Hepatocyte (in vitro differentiated cells): ENCODE results near the gene ADGRE2. TPM values are rescaled to one million over a fixed set of nuclear protein-coding genes. Genes with fewer than 3 reads are reported as not detected.
"Not testable (repeated sequence)": the region's sequence is repeated elsewhere in the genome, so short reads cannot be mapped to it uniquely, and the experiment has no call there.

ENCODE experiments used
- DNase-seq: peaks from one replicate; pipeline ENCODE4 v3.0.0-alpha.2; 2016; ENCODE audit warnings: low spot score
- H2AFZ ChIP-seq: fragments of 200-600 bp; sonication (generic); 2 replicates; pipeline ENCODE4 v1.6.0; 2016; ENCODE audit warnings: antibody characterized with exemption, mild to moderate bottlenecking
- H3K27ac ChIP-seq: fragments of 200-600 bp; sonication (generic); 2 replicates; pipeline ENCODE4 v1.5.1; 2016; ENCODE audit warnings: mild to moderate bottlenecking
- H3K27me3 ChIP-seq: fragments of 200-600 bp; sonication (generic); 2 replicates; pipeline ENCODE4 v1.6.1; 2016
- H3K36me3 ChIP-seq: fragments of 200-600 bp; sonication (generic); replicated peaks from 2 replicates; pipeline ENCODE4 v1.5.1; 2016; ENCODE audit warnings: low read depth; ENCODE audit not compliant: insufficient read depth
- H3K4me1 ChIP-seq: fragments of 200-600 bp; sonication (generic); 2 replicates; pipeline ENCODE4 v1.5.1; 2016; ENCODE audit warnings: mild to moderate bottlenecking, moderate library complexity; ENCODE audit not compliant: insufficient read depth
- H3K4me2 ChIP-seq: fragments of 200-600 bp; sonication (generic); 2 replicates; pipeline ENCODE4 v1.6.0; 2016
- H3K4me3 ChIP-seq: fragments of 200-600 bp; sonication (generic); 2 replicates; pipeline ENCODE4 v1.5.1; 2016; ENCODE audit warnings: mild to moderate bottlenecking
- H3K79me2 ChIP-seq: fragments of 200-600 bp; sonication (generic); 2 replicates; pipeline ENCODE4 v1.6.0; 2017; ENCODE audit warnings: mild to moderate bottlenecking
- H3K9me2 ChIP-seq: fragments of 200-600 bp; sonication (generic); replicated peaks from 2 replicates; pipeline ENCODE4 v1.6.0; 2017; ENCODE audit warnings: mild to moderate bottlenecking; ENCODE audit not compliant: insufficient read depth
- H3K9me3 ChIP-seq: fragments of 200-600 bp; sonication (generic); 2 replicates; pipeline ENCODE4 v1.5.1; 2016; ENCODE audit warnings: low read depth, mild to moderate bottlenecking
- H4K20me1 ChIP-seq: fragments of 200-600 bp; sonication (generic); 2 replicates; pipeline ENCODE4 v1.6.0; 2016; ENCODE audit warnings: mild to moderate bottlenecking; ENCODE audit not compliant: insufficient read depth, poor library complexity, severe bottlenecking
- EZH2 ChIP-seq: fragments of 200-600 bp; sonication (generic); IDR thresholded peaks from 2 replicates; pipeline ENCODE4 v1.6.1; 2016; ENCODE audit warnings: antibody characterized with exemption, mild to moderate bottlenecking, borderline replicate concordance
- EZH2phosphoT487 ChIP-seq: fragments of 200-600 bp; sonication (generic); IDR thresholded peaks from one replicate; pipeline ENCODE4 v1.6.1; 2018; ENCODE audit warnings: antibody characterized with exemption, mild to moderate bottlenecking, low read depth, moderate library complexity; ENCODE audit not compliant: unreplicated experiment, severe bottlenecking
- WGBS: methylation state at CpG from one replicate; pipeline ENCODE4 v1.1.6; 2016; ENCODE audit warnings: low lambda C conversion rate; ENCODE audit errors: missing lambda C conversion rate; 5-methylcytosine and 5-hydroxymethylcytosine counted together
- polyA plus RNA-seq: library from polyadenylated mRNA; unstranded; fragments of >200 nt; fragmentation: Nextera tagmentation; extraction: Ambion mirVana; gene quantifications from 2 replicates; pipeline ENCODE4 v1.2.1, GENCODE V29; 2016
- total RNA-seq: library from RNA; depleted of rRNA; stranded (reverse); fragments of >200 nt; gene quantifications from 2 replicates; pipeline ENCODE4 v1.2.3, GENCODE V29; 2014
- TF ChIP-seq, protein P1 (sequence below): fragments of 200-600 bp; sonication (generic); IDR thresholded peaks from 2 replicates; pipeline ENCODE4 v1.5.1; 2016; ENCODE audit warnings: antibody characterized with exemption, mild to moderate bottlenecking; ENCODE audit not compliant: poor library complexity

The ADGRE2 gene
- 0.16 and 0.57 TPM in 2 replicates for total RNA-seq
- polyA plus RNA-seq: 2.1 and 3.2 TPM in 2 replicates

DNA sequence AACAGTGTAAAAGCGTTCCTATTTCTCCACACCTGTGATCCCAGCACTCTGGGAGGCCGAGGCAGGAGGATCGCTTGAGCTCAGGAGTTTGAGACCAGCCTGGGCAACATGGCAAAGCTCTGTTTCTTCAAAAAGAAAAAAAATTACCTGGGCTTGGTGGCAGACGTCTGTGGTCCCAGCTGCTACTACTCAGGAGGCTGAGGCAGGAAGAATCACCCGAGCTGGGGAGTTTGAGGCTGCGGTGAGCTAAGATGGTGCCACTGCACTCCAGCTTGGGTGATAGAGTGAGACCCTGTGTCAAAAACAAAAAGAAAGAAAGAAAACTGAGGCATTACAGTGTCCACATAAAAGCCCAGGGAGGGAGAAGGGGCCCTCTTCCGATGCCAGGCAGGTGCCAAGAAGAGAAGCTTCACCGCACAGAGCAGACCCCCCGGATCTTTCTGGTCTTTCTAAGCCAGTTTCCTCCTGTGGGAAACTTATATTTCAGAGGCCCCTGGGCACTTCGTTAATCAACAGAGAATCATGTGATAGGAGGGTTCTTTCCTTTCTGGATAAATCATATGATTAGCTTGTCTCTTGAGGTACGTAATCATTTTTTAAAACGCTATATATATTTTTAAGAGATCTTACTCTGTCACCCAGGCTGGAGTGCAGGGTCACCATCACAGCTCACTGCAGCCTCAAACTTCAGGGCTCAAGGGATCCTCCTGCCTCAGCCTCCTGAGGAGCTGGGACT, at the start of gene ADGRE2:
TSS of gene ADGRE2 (minus strand) at position 451 of the 736 bp plus-strand sequence. CDS start 1,804 bp downstream, outside the sequence.
- WGBS: 76% methylated on average over 12 of the region's 12 CpGs
- H3K4me1 ChIP-seq, H3K27ac ChIP-seq, H3K9me3 ChIP-seq, H3K9me2 ChIP-seq, H4K20me1 ChIP-seq, H3K36me3 ChIP-seq, H3K4me3 ChIP-seq, H3K79me2 ChIP-seq, H3K4me2 ChIP-seq, H2AFZ ChIP-seq, H3K27me3 ChIP-seq, DNase-seq: not testable (repeated sequence)

DNA sequence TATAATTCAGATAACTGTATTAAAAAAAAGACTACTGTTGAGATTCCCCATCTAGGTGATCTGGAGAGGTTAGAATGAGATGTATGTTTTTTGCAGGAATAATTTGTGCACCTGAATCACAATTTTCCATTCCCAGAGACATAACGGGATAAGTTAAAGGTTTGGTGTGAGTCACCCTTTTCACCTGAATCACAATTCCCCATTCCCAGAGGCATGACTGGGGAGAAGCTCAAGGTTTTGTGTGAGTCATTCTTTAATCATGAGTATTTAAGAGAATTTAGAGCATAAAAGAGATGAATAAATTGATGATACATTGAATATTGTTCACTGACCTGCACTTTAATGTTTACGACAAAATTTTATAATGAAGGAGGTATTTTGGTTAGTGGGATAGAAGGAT, 47.6 kb upstream of the ADGRE2 start:
- H3K27ac ChIP-seq: no peak overlapping the region
- H3K79me2 ChIP-seq: no peaks in the 10 kb centered on the region
- no peaks in the 10 kb centered on the region for H3K9me3 ChIP-seq
- no peaks in the 10 kb centered on the region for H3K9me2 ChIP-seq
- WGBS: 82% methylated on average over 2 of the region's 2 CpGs
- TF ChIP-seq EZH2phosphoT487 (no peak), EZH2 (no peak)
- TF ChIP-seq, protein P1, sequence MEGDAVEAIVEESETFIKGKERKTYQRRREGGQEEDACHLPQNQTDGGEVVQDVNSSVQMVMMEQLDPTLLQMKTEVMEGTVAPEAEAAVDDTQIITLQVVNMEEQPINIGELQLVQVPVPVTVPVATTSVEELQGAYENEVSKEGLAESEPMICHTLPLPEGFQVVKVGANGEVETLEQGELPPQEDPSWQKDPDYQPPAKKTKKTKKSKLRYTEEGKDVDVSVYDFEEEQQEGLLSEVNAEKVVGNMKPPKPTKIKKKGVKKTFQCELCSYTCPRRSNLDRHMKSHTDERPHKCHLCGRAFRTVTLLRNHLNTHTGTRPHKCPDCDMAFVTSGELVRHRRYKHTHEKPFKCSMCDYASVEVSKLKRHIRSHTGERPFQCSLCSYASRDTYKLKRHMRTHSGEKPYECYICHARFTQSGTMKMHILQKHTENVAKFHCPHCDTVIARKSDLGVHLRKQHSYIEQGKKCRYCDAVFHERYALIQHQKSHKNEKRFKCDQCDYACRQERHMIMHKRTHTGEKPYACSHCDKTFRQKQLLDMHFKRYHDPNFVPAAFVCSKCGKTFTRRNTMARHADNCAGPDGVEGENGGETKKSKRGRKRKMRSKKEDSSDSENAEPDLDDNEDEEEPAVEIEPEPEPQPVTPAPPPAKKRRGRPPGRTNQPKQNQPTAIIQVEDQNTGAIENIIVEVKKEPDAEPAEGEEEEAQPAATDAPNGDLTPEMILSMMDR: no peak
- no peak overlapping the region for H3K4me3 ChIP-seq
- DNase-seq: no peak
- no peak overlapping the region for H3K4me2 ChIP-seq
- no peaks in the 10 kb centered on the region for H4K20me1 ChIP-seq
- no peaks in the 10 kb centered on the region for H3K36me3 ChIP-seq
- H3K4me1 ChIP-seq: no peaks in the 10 kb centered on the region
- no peaks in the 10 kb centered on the region for H3K27me3 ChIP-seq
- H2AFZ ChIP-seq: no peak overlapping the region

DNA sequence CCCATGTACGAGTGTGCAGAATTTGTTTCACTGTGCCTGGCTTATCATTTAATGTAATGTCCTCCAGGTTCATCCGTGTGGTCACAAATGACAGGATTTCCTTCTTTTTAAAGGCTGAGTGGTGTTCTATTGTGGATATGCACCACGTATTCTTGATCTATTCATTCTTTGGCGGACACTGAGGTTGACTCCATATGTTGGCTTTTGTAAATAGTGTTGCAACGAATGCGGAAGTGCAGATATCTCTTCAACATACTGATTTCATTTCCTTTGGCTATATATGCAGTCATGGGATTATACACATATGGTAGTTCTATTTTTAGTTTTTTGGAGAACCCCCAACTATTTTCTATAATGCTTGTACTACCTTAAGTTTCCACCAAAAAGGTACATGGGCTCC, 43.6 kb upstream of the ADGRE2 start:
- H3K79me2 ChIP-seq: no peaks in the 10 kb centered on the region
- no peaks in the 10 kb centered on the region for H3K27me3 ChIP-seq
- no peaks in the 10 kb centered on the region for H4K20me1 ChIP-seq
- DNase-seq: no peak
- H3K4me3 ChIP-seq: no peak overlapping the region
- no peaks in the 10 kb centered on the region for H3K9me2 ChIP-seq
- H3K9me3 ChIP-seq: no peaks in the 10 kb centered on the region
- no peaks in the 10 kb centered on the region for H3K4me1 ChIP-seq
- no peak overlapping the region for H2AFZ ChIP-seq
- WGBS: 62% methylated on average over 6 of the region's 6 CpGs
- no peak for TF ChIP-seq EZH2phosphoT487
- no peaks in the 10 kb centered on the region for H3K36me3 ChIP-seq
- no peak overlapping the region for H3K4me2 ChIP-seq
- H3K27ac ChIP-seq: no peak overlapping the region

DNA sequence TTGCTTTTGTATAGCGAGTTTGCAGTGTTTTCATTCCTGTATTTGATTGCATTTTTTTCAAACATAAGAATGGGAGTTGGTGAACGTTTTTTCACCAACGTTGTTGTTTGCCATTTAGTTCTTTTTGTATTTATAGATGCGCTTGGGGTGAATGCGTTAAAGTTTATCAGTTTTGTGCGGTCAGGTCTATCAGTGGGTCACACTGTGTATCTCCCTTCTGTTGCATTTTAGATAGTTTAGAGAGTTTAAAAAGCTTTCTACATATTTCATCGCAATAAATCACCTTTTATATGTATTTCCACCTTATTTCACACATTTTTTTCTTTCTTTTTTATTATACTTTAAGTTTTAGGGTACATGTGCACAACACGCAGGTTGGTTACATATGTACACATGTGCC, 40.2 kb upstream of the ADGRE2 start:
- Histone ChIP-seq H3K4me2 (no peak overlapping the region), H3K9me3 (no peaks in the 10 kb centered on the region), H3K79me2 (no peaks in the 10 kb centered on the region), H4K20me1 (no peaks in the 10 kb centered on the region), H3K27me3 (no peaks in the 10 kb centered on the region), H2AFZ (no peak overlapping the region), H3K4me3 (no peak overlapping the region), H3K36me3 (no peaks in the 10 kb centered on the region), H3K9me2 (no peaks in the 10 kb centered on the region), H3K4me1 (no peaks in the 10 kb centered on the region), H3K27ac (no peak overlapping the region)
- 75% methylated on average over 8 of the region's 8 CpGs for WGBS
- DNase-seq: no peak
- TF ChIP-seq EZH2phosphoT487 (no peak), EZH2 (no peak)
- TF ChIP-seq, protein P1: no peak
